ENCODE measurements around the gene VPS26C. TPM values are rescaled to one million over a fixed set of nuclear protein-coding genes. Genes with fewer than 3 reads are reported as not detected.

The VPS26C gene
- total RNA-seq, 2 experiments from 2014 or later: 70.9 to 73.4 TPM

- H3K4me3 Mint-ChIP-seq: no peak overlapping the region
- no peak overlapping the region for H3K27ac Mint-ChIP-seq
- no peaks in the 10 kb centered on the region for H3K9me3 Mint-ChIP-seq
- peaks cover 11% of the 10 kb centered on the region for H3K4me1 Mint-ChIP-seq (ENCODE audit: low read depth)
- ChIA-PET POLR2A (no interaction called here), CTCF (no interaction called here)
- intact Hi-C loops (cut with micrococcal nuclease): no loop called here
- no peaks in the 10 kb centered on the region for H3K27me3 Mint-ChIP-seq
- peaks cover 39% of the 10 kb centered on the region for H3K36me3 Mint-ChIP-seq (ENCODE audit: low read depth)
- DNase-seq (no peak), ATAC-seq (no peak)
- TF ChIP-seq CTCF (IDR thresholded peaks at IDR 0.05): no peak
Measured at GRCh38 chr21:37188825-37189224, 78.3 kb downstream of the VPS26C start.

GRCh38 chr21:37186983-37187382 is 80.2 kb downstream of the VPS26C start:
- Mint-ChIP-seq H3K36me3 (ENCODE audit: low read depth) (peaks cover 41% of the 10 kb centered on the region), H3K27ac (peak overlapping the region; percentile 34), H3K9me3 (no peaks in the 10 kb centered on the region), H3K4me3 (no peak overlapping the region), H3K4me1 (ENCODE audit: low read depth) (peaks cover 16% of the 10 kb centered on the region), H3K27me3 (no peaks in the 10 kb centered on the region)
- peak; percentile 37 for ATAC-seq
- no peak for DNase-seq
- POLR2A ChIA-PET: no interaction called here
- intact Hi-C loops (cut with micrococcal nuclease): no loop called here
- CTCF ChIA-PET: interaction anchor here (1.1 kb wide), 1 partner anchor 13 kb away, joined by 3 read pairs; no protein-coding TSS in a partner anchor
- no peak for TF ChIP-seq CTCF (IDR thresholded peaks at IDR 0.05)

GRCh38 chr21:37184784-37185593 is 82.1 kb downstream of the VPS26C start:
- intact Hi-C loops (cut with micrococcal nuclease): no loop called here
- no peak overlapping the region for H3K4me3 Mint-ChIP-seq
- DNase-seq (no peak), ATAC-seq (peak; percentile 60)
- ChIA-PET CTCF (interaction anchor here (1.2 kb wide), 1 partner anchor 23 kb away, joined by 5 read pairs; no protein-coding TSS in a partner anchor), POLR2A (no interaction called here)
- peaks cover 40% of the 10 kb centered on the region for H3K36me3 Mint-ChIP-seq (ENCODE audit: low read depth)
- peaks cover 1% of the 10 kb centered on the region for H3K9me3 Mint-ChIP-seq
- H3K27ac Mint-ChIP-seq: peak overlapping the region; percentile 25
- H3K27me3 Mint-ChIP-seq: no peaks in the 10 kb centered on the region
- TF ChIP-seq CTCF (IDR thresholded peaks at IDR 0.05): no peak
- H3K4me1 Mint-ChIP-seq (ENCODE audit: low read depth): peaks cover 16% of the 10 kb centered on the region

- POLR2A ChIA-PET: no interaction called here
Measured at GRCh38 chr21:37183749-37184148, 83.4 kb downstream of the VPS26C start.

More at GRCh38 chr21:37183749-37184148, 83.4 kb downstream of the VPS26C start:
- TF ChIP-seq CTCF (IDR thresholded peaks at IDR 0.05): no peak
- no peaks in the 10 kb centered on the region for H3K27me3 Mint-ChIP-seq
- H3K4me1 Mint-ChIP-seq (ENCODE audit: low read depth): peaks cover 16% of the 10 kb centered on the region
- H3K36me3 Mint-ChIP-seq (ENCODE audit: low read depth): peaks cover 44% of the 10 kb centered on the region
- CTCF ChIA-PET: interaction anchor here (0.7 to 1.2 kb wide), 3 partner anchors 11 to 142 kb away, joined by 3 to 5 read pairs (median 3); no protein-coding TSS in a partner anchor
- H3K27ac Mint-ChIP-seq: peak overlapping the region; percentile 43
- intact Hi-C loops (cut with micrococcal nuclease): no loop called here
- DNase-seq (peak; percentile 29), ATAC-seq (peak; percentile 34)
- H3K4me3 Mint-ChIP-seq: no peak overlapping the region
- H3K9me3 Mint-ChIP-seq: peaks cover 4% of the 10 kb centered on the region
